ENCODE data around the gene GABBR1.

Gene GABBR1

GRCh38 chr6:29617782-29618554, 15.0 kb downstream of the GABBR1 start:
- no peak overlapping the region for H3K4me3 ChIP-seq
- H3K27ac ChIP-seq = no peak overlapping the region
- no peak for DNase-seq (ENCODE audit: low read depth, low spot score)
- TF ChIP-seq FOXP2 (optimal IDR thresholded peaks at IDR 0.05; ENCODE audit: control extremely low read depth, extremely low read length, insufficient read depth) = no peak
- TF ChIP-seq EZH2 (IDR thresholded peaks at IDR 0.05) = no peak
- TF ChIP-seq POLR2AphosphoS5 (IDR thresholded peaks at IDR 0.05; ENCODE audit: borderline replicate concordance, low read depth, low read length) = no peak
- no peaks in the 10 kb centered on the region for H3K9me3 ChIP-seq (ENCODE audit: low read depth, low read length)
- peaks cover 33% of the 10 kb centered on the region for H3K36me3 ChIP-seq (ENCODE audit: insufficient read depth, low read length)
- H3K9ac ChIP-seq (ENCODE audit: insufficient read length) = no peak overlapping the region

DNA sequence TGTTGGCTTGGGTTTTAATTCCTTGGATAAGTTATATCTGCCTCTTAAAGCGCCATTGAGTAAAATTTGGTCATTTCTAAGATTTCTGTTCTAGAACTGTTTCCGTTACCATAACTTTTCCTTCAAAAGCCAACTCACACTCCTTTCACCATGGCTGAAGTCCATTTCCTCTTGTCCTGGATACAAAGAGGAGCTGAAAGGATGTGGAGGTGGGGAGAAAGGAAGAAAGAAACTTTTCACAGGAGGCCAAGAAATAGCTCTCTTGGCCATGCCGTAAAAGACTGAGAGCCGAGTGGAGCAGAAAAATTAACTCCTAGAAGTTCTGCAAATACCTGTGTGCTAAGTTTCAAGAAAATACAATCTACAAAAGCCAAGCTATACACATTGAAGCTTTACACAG, 21.6 kb downstream of the GABBR1 start:
- DNase-seq (ENCODE audit: low read depth, low spot score) = no peak
- Histone ChIP-seq H3K36me3 (ENCODE audit: insufficient read depth, low read length) (peaks cover 30% of the 10 kb centered on the region), H3K4me3 (no peak overlapping the region), H3K9ac (ENCODE audit: insufficient read length) (no peak overlapping the region), H3K27ac (no peak overlapping the region), H3K9me3 (ENCODE audit: low read depth, low read length) (no peaks in the 10 kb centered on the region)
- no peak for TF ChIP-seq EZH2 (IDR thresholded peaks at IDR 0.05)
- no peak for TF ChIP-seq FOXP2 (optimal IDR thresholded peaks at IDR 0.05; ENCODE audit: control extremely low read depth, extremely low read length, insufficient read depth)
- no peak for TF ChIP-seq POLR2AphosphoS5 (IDR thresholded peaks at IDR 0.05; ENCODE audit: borderline replicate concordance, low read depth, low read length)

GRCh38 chr6:29610540-29610939, 22.4 kb downstream of the GABBR1 start:
- H3K4me3 ChIP-seq = no peak overlapping the region
- DNase-seq (ENCODE audit: low read depth, low spot score) = no peak
- no peak overlapping the region for H3K27ac ChIP-seq
- no peak for TF ChIP-seq EZH2 (IDR thresholded peaks at IDR 0.05)
- no peak for TF ChIP-seq FOXP2 (optimal IDR thresholded peaks at IDR 0.05; ENCODE audit: control extremely low read depth, extremely low read length, insufficient read depth)
- TF ChIP-seq POLR2AphosphoS5 (IDR thresholded peaks at IDR 0.05; ENCODE audit: borderline replicate concordance, low read depth, low read length) = no peak
- H3K9ac ChIP-seq (ENCODE audit: insufficient read length) = no peak overlapping the region
- no peaks in the 10 kb centered on the region for H3K9me3 ChIP-seq (ENCODE audit: low read depth, low read length)
- peaks cover 30% of the 10 kb centered on the region for H3K36me3 ChIP-seq (ENCODE audit: insufficient read depth, low read length)

DNA sequence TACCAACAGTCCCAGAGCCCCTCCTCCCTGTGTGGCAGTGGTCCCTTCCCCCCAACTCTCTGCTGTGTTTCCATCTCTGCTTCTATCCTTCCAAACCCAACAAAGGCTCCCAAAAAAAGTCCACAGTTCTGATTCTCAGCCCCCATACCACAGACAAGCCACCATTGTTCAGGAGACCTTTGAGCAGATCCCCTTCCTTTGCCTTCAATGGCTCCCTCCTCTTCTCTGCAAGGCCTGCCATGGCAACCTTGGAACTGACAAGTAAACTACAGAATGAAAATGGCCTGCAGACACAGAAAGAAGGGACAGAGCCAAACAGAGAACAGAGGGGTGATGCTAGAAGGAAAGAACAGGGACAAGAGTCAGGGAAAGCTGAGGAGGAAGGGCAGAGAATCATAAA, 24.9 kb downstream of the GABBR1 start:
- no peak overlapping the region for H3K4me3 ChIP-seq

GRCh38 chr6:29603930-29604329, 29.1 kb downstream of the GABBR1 start:
- no peak overlapping the region for H3K9ac ChIP-seq (ENCODE audit: insufficient read length)
- TF ChIP-seq POLR2AphosphoS5 (IDR thresholded peaks at IDR 0.05; ENCODE audit: borderline replicate concordance, low read depth, low read length) = no peak
- TF ChIP-seq EZH2 (IDR thresholded peaks at IDR 0.05) = no peak
- TF ChIP-seq FOXP2 (optimal IDR thresholded peaks at IDR 0.05; ENCODE audit: control extremely low read depth, extremely low read length, insufficient read depth) = no peak
- H3K9me3 ChIP-seq (ENCODE audit: low read depth, low read length) = no peaks in the 10 kb centered on the region
- H3K36me3 ChIP-seq (ENCODE audit: insufficient read depth, low read length) = peaks cover 8% of the 10 kb centered on the region; the same call in 1 of the 2 replicates
- H3K4me3 ChIP-seq = no peak overlapping the region
- no peak for DNase-seq (ENCODE audit: low read depth, low spot score)
- H3K27ac ChIP-seq = no peak overlapping the region

More for the DNA sequence above, 24.9 kb downstream of the GABBR1 start:
- peaks cover 23% of the 10 kb centered on the region for H3K36me3 ChIP-seq (ENCODE audit: insufficient read depth, low read length)
- no peak for TF ChIP-seq POLR2AphosphoS5 (IDR thresholded peaks at IDR 0.05; ENCODE audit: borderline replicate concordance, low read depth, low read length)
- no peak for TF ChIP-seq FOXP2 (optimal IDR thresholded peaks at IDR 0.05; ENCODE audit: control extremely low read depth, extremely low read length, insufficient read depth)
- no peak for TF ChIP-seq EZH2 (IDR thresholded peaks at IDR 0.05)
- no peak overlapping the region for H3K9ac ChIP-seq (ENCODE audit: insufficient read length)
- no peaks in the 10 kb centered on the region for H3K9me3 ChIP-seq (ENCODE audit: low read depth, low read length)
- DNase-seq (ENCODE audit: low read depth, low spot score) = no peak
- no peak overlapping the region for H3K27ac ChIP-seq

- H3K27ac ChIP-seq = no peak overlapping the region
- H3K36me3 ChIP-seq (ENCODE audit: insufficient read depth, low read length) = peaks cover 5% of the 10 kb centered on the region; the same call in 1 of the 2 replicates
- H3K9me3 ChIP-seq (ENCODE audit: low read depth, low read length) = no peaks in the 10 kb centered on the region
- no peak for DNase-seq (ENCODE audit: low read depth, low spot score)
- H3K4me3 ChIP-seq = no peak overlapping the region
- H3K9ac ChIP-seq (ENCODE audit: insufficient read length) = no peak overlapping the region
- TF ChIP-seq POLR2AphosphoS5 (IDR thresholded peaks at IDR 0.05; ENCODE audit: borderline replicate concordance, low read depth, low read length) (no peak), FOXP2 (optimal IDR thresholded peaks at IDR 0.05; ENCODE audit: control extremely low read depth, extremely low read length, insufficient read depth) (no peak), EZH2 (IDR thresholded peaks at IDR 0.05) (no peak)
These were observed 29.5 kb downstream of the GABBR1 start for GRCh38 chr6:29603456-29603855.

DNA sequence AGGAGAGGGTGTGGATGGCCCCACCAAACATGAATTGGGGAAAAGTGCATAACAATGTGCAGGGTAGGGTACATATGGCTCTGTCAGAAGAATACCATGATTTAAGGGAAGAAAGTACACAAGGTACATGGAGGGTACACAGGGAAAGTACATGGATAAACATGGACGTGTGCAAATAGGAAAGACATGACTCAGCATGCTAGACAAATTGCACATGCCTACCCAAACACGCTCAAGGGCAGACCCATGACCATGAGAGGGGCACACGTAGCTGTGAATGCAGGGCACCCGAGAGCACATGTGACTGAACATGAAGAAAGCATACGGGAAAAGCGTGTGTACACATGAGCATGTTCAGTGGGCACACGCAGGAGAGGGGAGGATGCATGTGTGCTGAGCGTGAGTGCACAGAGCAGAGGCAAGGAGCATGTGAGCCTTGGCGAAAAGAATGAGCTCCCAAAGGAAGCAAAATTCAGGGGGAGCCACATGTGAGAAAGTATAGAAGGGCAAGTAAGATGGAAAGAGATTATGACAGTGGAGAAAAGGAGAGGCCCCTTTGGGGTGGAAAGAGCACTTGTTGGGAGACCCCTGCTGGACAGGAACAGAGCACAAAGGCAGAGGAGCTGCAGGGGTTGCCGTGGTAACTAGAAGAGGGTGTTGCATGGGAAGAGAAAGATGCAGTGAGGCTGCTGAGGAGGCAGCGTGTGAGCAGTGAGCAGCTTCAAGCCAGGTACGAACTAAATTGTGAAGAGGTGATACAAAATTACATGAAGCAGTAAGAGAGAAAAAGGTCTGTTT, 30.2 kb downstream of the GABBR1 start:
- no peak for TF ChIP-seq POLR2AphosphoS5 (IDR thresholded peaks at IDR 0.05; ENCODE audit: borderline replicate concordance, low read depth, low read length)
- no peak for TF ChIP-seq EZH2 (IDR thresholded peaks at IDR 0.05)
- TF ChIP-seq FOXP2 (optimal IDR thresholded peaks at IDR 0.05; ENCODE audit: control extremely low read depth, extremely low read length, insufficient read depth) = no peak
- no peak for DNase-seq (ENCODE audit: low read depth, low spot score)
- H3K27ac ChIP-seq = no peak overlapping the region
- no peaks in the 10 kb centered on the region; the same call in 1 of the 2 replicates for H3K36me3 ChIP-seq (ENCODE audit: insufficient read depth, low read length)
- no peak overlapping the region for H3K9ac ChIP-seq (ENCODE audit: insufficient read length)
- no peaks in the 10 kb centered on the region for H3K9me3 ChIP-seq (ENCODE audit: low read depth, low read length)
- no peak overlapping the region for H3K4me3 ChIP-seq

GRCh38 chr6:29598172-29598747, 34.7 kb downstream of the GABBR1 start:
- no peak for DNase-seq (ENCODE audit: low read depth, low spot score)
- Histone ChIP-seq H3K9me3 (ENCODE audit: low read depth, low read length) (no peaks in the 10 kb centered on the region), H3K9ac (ENCODE audit: insufficient read length) (no peak overlapping the region), H3K36me3 (ENCODE audit: insufficient read depth, low read length) (no peaks in the 10 kb centered on the region), H3K4me3 (no peak overlapping the region), H3K27ac (no peak overlapping the region)
- TF ChIP-seq EZH2 (IDR thresholded peaks at IDR 0.05) = no peak
- TF ChIP-seq FOXP2 (optimal IDR thresholded peaks at IDR 0.05; ENCODE audit: control extremely low read depth, extremely low read length, insufficient read depth) = no peak
- TF ChIP-seq POLR2AphosphoS5 (IDR thresholded peaks at IDR 0.05; ENCODE audit: borderline replicate concordance, low read depth, low read length) = no peak

All from SK-N-MC (cell line).